ENCODE data around the gene MARCHF10. TPM values are rescaled to one million over a fixed set of nuclear protein-coding genes. Genes with fewer than 3 reads are reported as not detected.

The MARCHF10 gene
- total RNA-seq, 2 donors from 2014 or later, result not detected

DNA sequence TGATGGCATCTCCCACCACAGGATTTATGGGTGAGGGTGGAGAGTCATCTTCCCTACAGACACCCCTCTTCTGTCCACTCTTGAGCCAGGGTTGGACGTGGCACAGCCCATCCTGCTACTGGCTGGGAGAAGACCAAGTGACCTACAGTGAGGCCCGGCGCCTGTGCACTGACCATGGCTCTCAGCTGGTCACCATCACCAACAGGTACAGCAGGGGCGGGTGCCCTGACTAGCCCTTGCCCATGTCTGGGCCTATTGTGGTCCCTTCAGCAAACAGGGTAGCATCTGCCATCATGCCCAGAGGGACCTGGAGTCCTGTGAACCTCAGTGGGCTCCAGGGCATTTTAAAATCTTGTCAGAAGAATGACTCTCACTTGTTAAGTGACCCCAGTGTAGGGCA lies 132.4 kb downstream of the MARCHF10 start:
- Histone ChIP-seq H3K4me1 (no peaks in the 10 kb centered on the region), H3K4me3 (no peak overlapping the region), H3K36me3 (no peaks in the 10 kb centered on the region), H3K27ac (no peak overlapping the region), H3K27me3 (no peaks in the 10 kb centered on the region), H3K9me3 (no peaks in the 10 kb centered on the region)
- TF ChIP-seq, protein P1, sequence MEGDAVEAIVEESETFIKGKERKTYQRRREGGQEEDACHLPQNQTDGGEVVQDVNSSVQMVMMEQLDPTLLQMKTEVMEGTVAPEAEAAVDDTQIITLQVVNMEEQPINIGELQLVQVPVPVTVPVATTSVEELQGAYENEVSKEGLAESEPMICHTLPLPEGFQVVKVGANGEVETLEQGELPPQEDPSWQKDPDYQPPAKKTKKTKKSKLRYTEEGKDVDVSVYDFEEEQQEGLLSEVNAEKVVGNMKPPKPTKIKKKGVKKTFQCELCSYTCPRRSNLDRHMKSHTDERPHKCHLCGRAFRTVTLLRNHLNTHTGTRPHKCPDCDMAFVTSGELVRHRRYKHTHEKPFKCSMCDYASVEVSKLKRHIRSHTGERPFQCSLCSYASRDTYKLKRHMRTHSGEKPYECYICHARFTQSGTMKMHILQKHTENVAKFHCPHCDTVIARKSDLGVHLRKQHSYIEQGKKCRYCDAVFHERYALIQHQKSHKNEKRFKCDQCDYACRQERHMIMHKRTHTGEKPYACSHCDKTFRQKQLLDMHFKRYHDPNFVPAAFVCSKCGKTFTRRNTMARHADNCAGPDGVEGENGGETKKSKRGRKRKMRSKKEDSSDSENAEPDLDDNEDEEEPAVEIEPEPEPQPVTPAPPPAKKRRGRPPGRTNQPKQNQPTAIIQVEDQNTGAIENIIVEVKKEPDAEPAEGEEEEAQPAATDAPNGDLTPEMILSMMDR (IDR thresholded peaks at IDR 0.05), result no peak
- no peak for DNase-seq (ENCODE audit: low spot score)

DNA sequence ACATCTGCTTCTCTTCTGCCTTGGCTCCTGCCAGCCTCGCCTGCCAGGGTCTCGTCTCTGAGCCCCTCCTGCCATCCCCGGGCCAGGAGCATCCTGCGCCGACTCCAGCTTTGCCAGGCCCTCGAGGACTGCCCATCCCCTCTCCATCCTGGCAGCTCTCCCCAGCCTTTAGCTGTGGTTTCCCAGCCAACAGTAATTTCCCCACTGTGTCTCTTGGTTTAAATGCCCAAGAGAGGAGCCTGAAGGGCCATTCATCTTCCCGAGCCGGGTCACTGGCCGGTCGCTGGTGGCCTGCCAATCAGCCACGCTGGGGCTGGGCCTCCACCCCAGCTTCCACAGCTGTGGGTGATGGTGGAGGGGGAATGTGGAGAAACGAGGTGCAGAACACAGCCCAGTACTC lies 132.9 kb downstream of the MARCHF10 start:
- DNase-seq (ENCODE audit: low spot score), result no peak
- no peak overlapping the region for H3K27ac ChIP-seq
- H3K36me3 ChIP-seq, result no peaks in the 10 kb centered on the region
- no peaks in the 10 kb centered on the region for H3K4me1 ChIP-seq
- TF ChIP-seq, protein P1 (IDR thresholded peaks at IDR 0.05), result no peak
- H3K9me3 ChIP-seq, result no peaks in the 10 kb centered on the region
- no peak overlapping the region for H3K4me3 ChIP-seq
- H3K27me3 ChIP-seq, result no peaks in the 10 kb centered on the region

DNA sequence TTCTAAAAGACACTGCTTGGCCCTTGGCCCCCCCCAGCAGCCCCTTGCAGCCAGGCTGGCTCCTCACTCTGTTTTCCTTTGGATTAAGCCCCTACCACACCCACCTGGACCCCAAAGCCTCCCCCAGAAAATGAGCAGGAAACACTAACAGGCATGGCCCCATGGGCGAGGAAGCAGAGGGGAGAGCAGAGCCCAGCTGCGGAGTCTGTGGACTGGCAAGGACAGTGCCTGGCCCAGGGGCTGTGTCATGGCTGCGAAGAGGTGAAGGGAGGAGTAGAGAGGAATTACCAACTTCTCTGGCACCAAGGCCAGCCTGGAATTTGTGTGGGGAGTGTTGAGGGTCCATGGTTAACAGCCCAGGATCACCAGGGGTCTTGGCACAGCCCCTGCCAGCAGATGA lies 133.3 kb downstream of the MARCHF10 start:
- Histone ChIP-seq H3K9me3 (no peaks in the 10 kb centered on the region), H3K36me3 (no peaks in the 10 kb centered on the region), H3K4me3 (no peak overlapping the region), H3K27me3 (no peaks in the 10 kb centered on the region), H3K27ac (no peak overlapping the region), H3K4me1 (no peaks in the 10 kb centered on the region)
- DNase-seq (ENCODE audit: low spot score), result no peak
- TF ChIP-seq, protein P1 (IDR thresholded peaks at IDR 0.05), result no peak

DNA sequence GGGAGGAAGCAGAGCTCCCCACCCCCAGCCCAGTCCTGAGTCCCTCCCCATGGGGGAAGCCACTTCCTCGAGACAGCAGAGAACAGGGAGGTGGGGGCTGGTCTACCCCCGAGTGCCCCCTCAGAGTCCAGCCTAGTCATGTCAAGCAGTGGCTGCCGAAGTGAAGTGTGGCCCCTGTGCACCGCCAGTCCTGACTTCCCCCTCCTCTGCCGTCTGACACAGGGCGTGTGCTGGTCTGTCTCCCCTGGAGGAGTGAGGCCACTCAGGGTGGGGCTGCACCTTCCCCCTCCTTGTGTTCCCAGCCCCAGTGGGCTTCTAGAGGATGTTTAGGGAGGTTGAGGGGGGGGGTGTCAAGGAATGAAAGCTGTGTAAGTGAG lies 133.8 kb downstream of the MARCHF10 start:
- no peak overlapping the region for H3K27ac ChIP-seq
- DNase-seq (ENCODE audit: low spot score), result no peak
- H3K36me3 ChIP-seq, result no peaks in the 10 kb centered on the region
- H3K4me3 ChIP-seq, result no peak overlapping the region
- no peaks in the 10 kb centered on the region for H3K4me1 ChIP-seq
- TF ChIP-seq, protein P1 (IDR thresholded peaks at IDR 0.05), result no peak
- no peaks in the 10 kb centered on the region for H3K9me3 ChIP-seq
- H3K27me3 ChIP-seq, result no peaks in the 10 kb centered on the region

DNA sequence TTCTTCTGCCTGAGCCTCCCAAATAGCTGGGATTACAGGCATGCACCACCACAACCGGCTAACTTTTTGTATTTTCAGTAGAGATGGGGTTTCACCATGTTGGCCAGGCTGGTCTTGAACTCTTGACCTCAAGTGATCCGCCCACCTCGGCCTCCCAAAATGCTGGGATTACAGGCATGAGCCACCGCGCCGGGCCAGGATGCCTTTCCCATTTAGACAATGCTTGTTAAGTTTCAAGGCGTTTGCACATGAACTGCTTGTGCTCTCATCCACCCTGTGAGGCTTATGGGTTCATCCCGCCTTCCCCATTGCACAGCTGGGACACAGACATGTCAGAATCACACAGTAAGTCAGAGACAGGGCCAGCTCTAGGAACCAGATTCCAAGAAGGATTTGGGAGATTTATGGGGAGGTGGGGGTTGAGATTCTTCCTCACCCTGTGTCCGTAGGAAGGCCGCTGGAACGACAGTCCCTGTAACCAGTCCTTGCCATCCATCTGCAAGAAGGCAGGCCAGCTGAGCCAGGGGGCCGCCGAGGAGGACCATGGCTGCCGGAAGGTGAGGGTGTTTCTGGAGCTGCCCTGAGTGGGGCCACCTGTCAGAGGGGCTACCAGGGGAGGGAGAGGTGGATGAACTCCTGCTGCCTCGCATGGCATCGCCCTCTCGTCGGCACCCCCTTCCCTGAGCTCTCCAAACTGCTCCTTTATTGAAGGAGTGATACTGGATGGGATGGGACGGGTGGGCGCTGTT lies 134.3 kb downstream of the MARCHF10 start:
- Histone ChIP-seq H3K9me3 (no peaks in the 10 kb centered on the region), H3K27me3 (no peaks in the 10 kb centered on the region), H3K4me1 (no peaks in the 10 kb centered on the region), H3K4me3 (no peak overlapping the region), H3K36me3 (no peaks in the 10 kb centered on the region), H3K27ac (no peak overlapping the region)
- DNase-seq (ENCODE audit: low spot score), result no peak
- TF ChIP-seq, protein P1 (IDR thresholded peaks at IDR 0.05), result no peak

DNA sequence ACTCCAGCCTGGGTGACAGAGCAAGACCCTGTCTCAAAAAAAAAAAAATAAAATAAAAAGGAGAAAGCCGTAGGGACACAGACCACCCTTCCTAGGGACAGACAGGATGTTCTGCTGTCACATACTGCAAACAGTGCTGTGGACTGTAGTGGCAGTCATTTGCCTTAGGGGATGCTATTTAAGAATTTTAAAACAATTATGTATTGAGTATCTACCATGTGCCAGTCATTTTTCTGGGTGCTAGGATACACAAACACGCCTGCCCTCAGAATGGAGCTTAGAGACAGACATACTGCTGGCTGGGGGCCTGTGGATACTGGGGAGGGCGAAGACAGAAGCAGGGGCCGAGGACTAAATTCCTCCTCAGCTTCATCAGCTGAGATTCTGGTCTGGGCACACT lies 135.2 kb downstream of the MARCHF10 start:
- H3K9me3 ChIP-seq, result no peaks in the 10 kb centered on the region
- DNase-seq (ENCODE audit: low spot score), result no peak
- no peaks in the 10 kb centered on the region for H3K36me3 ChIP-seq
- H3K4me3 ChIP-seq, result no peak overlapping the region
- no peaks in the 10 kb centered on the region for H3K4me1 ChIP-seq
- H3K27ac ChIP-seq, result no peak overlapping the region
- TF ChIP-seq, protein P1 (IDR thresholded peaks at IDR 0.05), result no peak
- H3K27me3 ChIP-seq, result no peaks in the 10 kb centered on the region

Data from right atrium auricular region (tissue), 2 donors.